K562 treated with DMSO at 1 percent for 48 hours (cell line): ENCODE data around the gene TYK2. TPM values are rescaled to one million over a fixed set of nuclear protein-coding genes. Genes with fewer than 3 reads are reported as not detected.

Source experiments
- total RNA-seq: library from RNA; unstranded; fragments of 300-600 nt; gene quantifications from 2 replicates; pipeline ENCODE4 v1.2.3, GENCODE V29; 2022; ENCODE audit warnings: low replicate concordance; ENCODE audit errors: extremely low read depth

Gene TYK2
- 316 TPM in 1 of 2 replicates, not detected in the other for total RNA-seq

GRCh38 chr19:10380313-10381102, at the start of gene TYK2:
TSS of gene TYK2 (minus strand) at chr19:10380572. CDS start at chr19:10378406, 2,166 bp downstream.

GRCh38 chr19:10420444-10421239, 40.3 kb upstream of the TYK2 start, which contains the start of gene PDE4A:
TSS of gene PDE4A (plus strand) at chr19:10420538. CDS start at chr19:10420765, 227 bp downstream.

GRCh38 chr19:10403137-10404021, 23.0 kb upstream of the TYK2 start, which contains the start of gene CDC37:
TSS of gene CDC37 (minus strand) at chr19:10403542. CDS start at chr19:10403479, 63 bp downstream.

GRCh38 chr19:10339380-10339960, 40.9 kb downstream of the TYK2 start, which contains the start of gene ICAM3:
TSS of gene ICAM3 (minus strand) at chr19:10339624. CDS start at chr19:10339614, 10 bp downstream.

GRCh38 chr19:10332965-10333757, 47.2 kb downstream of the TYK2 start, which contains the start of gene RAVER1:
TSS of gene RAVER1 (minus strand) at chr19:10333529. CDS start at chr19:10333507, 22 bp downstream.

GRCh38 chr19:10315335-10316214, 64.8 kb downstream of the TYK2 start, which contains the start of gene FDX2:
TSS of gene FDX2 (minus strand) at chr19:10316015. CDS start at chr19:10315996, 19 bp downstream.

GRCh38 chr19:10309423-10309822, 70.9 kb downstream of the TYK2 start, which contains the start of gene ZGLP1:
TSS of gene ZGLP1 (minus strand) at chr19:10309815.

Other genes starting within 250 kb of the TYK2 start
- 271 TPM in 1 of 2 replicates, not detected in the other for gene DNMT1, start 185.6 kb downstream of the TYK2 start, total RNA-seq
- not detected in 2 replicates for gene S1PR2, start 149.2 kb downstream of the TYK2 start, total RNA-seq
- gene MRPL4, start 128.4 kb downstream of the TYK2 start, total RNA-seq, result not detected in 2 replicates
- 228 TPM in 1 of 2 replicates, not detected in the other for gene ICAM1, start 109.5 kb downstream of the TYK2 start, total RNA-seq
- not detected in 2 replicates for gene ICAM4, start 93.6 kb downstream of the TYK2 start, total RNA-seq
- not detected in 2 replicates for gene ICAM5, start 90.6 kb downstream of the TYK2 start, total RNA-seq
- not detected in 2 replicates for gene ZGLP1, start 70.8 kb downstream of the TYK2 start, total RNA-seq
- gene FDX2, start 64.6 kb downstream of the TYK2 start, total RNA-seq, result not detected in 2 replicates
- gene RAVER1, start 47.0 kb downstream of the TYK2 start, total RNA-seq, result not detected in 2 replicates
- gene ICAM3, start 40.9 kb downstream of the TYK2 start, total RNA-seq, result not detected in 2 replicates
- not detected in 2 replicates for gene CDC37, start 23.0 kb upstream of the TYK2 start, total RNA-seq
- not detected in 2 replicates for gene PDE4A, start 40.0 kb upstream of the TYK2 start, total RNA-seq
- gene KEAP1, start 122.8 kb upstream of the TYK2 start, total RNA-seq, result not detected in 2 replicates
- not detected in 2 replicates for gene S1PR5, start 136.9 kb upstream of the TYK2 start, total RNA-seq
- not detected in 2 replicates for gene ATG4D, start 163.3 kb upstream of the TYK2 start, total RNA-seq
- gene KRI1, start 185.4 kb upstream of the TYK2 start, total RNA-seq, result not detected in 2 replicates
- gene CDKN2D, start 188.4 kb upstream of the TYK2 start, total RNA-seq, result not detected in 2 replicates
- gene AP1M2, start 206.7 kb upstream of the TYK2 start, total RNA-seq, result not detected in 2 replicates
- gene SLC44A2, start 245.0 kb upstream of the TYK2 start, total RNA-seq, result not detected in 2 replicates